HepG2 (cell line): Measurements from ENCODE around the gene FAM174C. TPM values are rescaled to one million over a fixed set of nuclear protein-coding genes. Genes with fewer than 3 reads are reported as not detected.

Source experiments
- ELK4 ChIP-seq: sonication (generic); formaldehyde crosslinking; IDR thresholded peaks from 2 replicates; pipeline ENCODE4 v1.9.0; 2021; ENCODE audit warnings: missing genetic modification reagents, borderline replicate concordance
- ESRRA ChIP-seq: sonication (generic); formaldehyde crosslinking; IDR thresholded peaks from 2 replicates; pipeline ENCODE4 v1.5.1; 2020; ENCODE audit warnings: mild to moderate bottlenecking, low read depth, missing genetic modification reagents
- FOXA1 ChIP-seq, 2 experiments: fragments of 450-650 bp in 1 of 2; sonication (generic) in 1 of 2; formaldehyde crosslinking in 1 of 2; IDR thresholded peaks; 2 replicates each; pipeline versions ENCODE4 v1.4.0 to v1.6.1; 2016 to 2020; ENCODE audit warnings: missing genetic modification reagents in 1 of 2
- FOXO4 ChIP-seq: sonication (generic); formaldehyde crosslinking; conservative IDR thresholded peaks from 2 replicates; pipeline ENCODE4 v1.8.1; 2023; ENCODE audit warnings: missing genetic modification reagents
- GABPB1 ChIP-seq: IDR thresholded peaks from 2 replicates; pipeline ENCODE4 v1.6.1; 2016; ENCODE audit warnings: mild to moderate bottlenecking, missing genetic modification reagents, moderate library complexity, missing compliant biosample characterization
- GFI1 ChIP-seq: sonication (generic); formaldehyde crosslinking; IDR thresholded peaks from 2 replicates; pipeline ENCODE4 v1.5.0; 2020; ENCODE audit warnings: missing genetic modification reagents, mild to moderate bottlenecking, borderline replicate concordance
- GMEB1 ChIP-seq: sonication (generic); formaldehyde crosslinking; IDR thresholded peaks from 2 replicates; pipeline ENCODE4 v1.5.1; 2020; ENCODE audit warnings: missing genetic modification reagents, mild to moderate bottlenecking, borderline replicate concordance
- MED1 ChIP-seq: sonication (generic); formaldehyde crosslinking; IDR thresholded peaks from 2 replicates; pipeline ENCODE4 v1.4.0; 2020; ENCODE audit warnings: missing genetic modification reagents
- RAD51 ChIP-seq: fragments of 450-650 bp; IDR thresholded peaks from 2 replicates; pipeline ENCODE4 v1.6.1; 2016; ENCODE audit warnings: borderline replicate concordance
- RNF219 ChIP-seq: sonication (generic); formaldehyde crosslinking; IDR thresholded peaks from 2 replicates; pipeline ENCODE4 v1.5.0; 2020; ENCODE audit warnings: mild to moderate bottlenecking, missing genetic modification reagents
- SCMH1 ChIP-seq: sonication (generic); formaldehyde crosslinking; IDR thresholded peaks from 2 replicates; pipeline ENCODE4 v1.9.0; 2021; ENCODE audit warnings: missing genetic modification reagents, mild to moderate bottlenecking, borderline replicate concordance
- TARDBP ChIP-seq: sonication (generic); formaldehyde crosslinking; IDR thresholded peaks from 2 replicates; pipeline ENCODE4 v1.8.0; 2022; ENCODE audit warnings: mild to moderate bottlenecking, missing genetic modification reagents
- TRIM24 ChIP-seq: sonication (generic); formaldehyde crosslinking; IDR thresholded peaks from 2 replicates; pipeline ENCODE4 v1.8.0; 2022; ENCODE audit warnings: mild to moderate bottlenecking, missing genetic modification reagents
- ZBTB42 ChIP-seq: sonication (generic); formaldehyde crosslinking; IDR thresholded peaks from 2 replicates; pipeline ENCODE4 v1.5.0; 2020; ENCODE audit warnings: mild to moderate bottlenecking, missing genetic modification reagents
- ZNF616 ChIP-seq: sonication (generic); formaldehyde crosslinking; IDR thresholded peaks from 2 replicates; pipeline ENCODE4 v1.5.0; 2020; ENCODE audit warnings: low read depth, mild to moderate bottlenecking, missing genetic modification reagents
- ZNF773 ChIP-seq: sonication (generic); formaldehyde crosslinking; IDR thresholded peaks from 2 replicates; pipeline ENCODE4 v1.4.0; 2020; ENCODE audit warnings: missing genetic modification reagents, borderline replicate concordance
- polyA plus RNA-seq, 8 experiments: library from polyadenylated mRNA; depleted of rRNA in 3 of 8; stranded (reverse) in 7 of 8; unstranded in 1 of 8; fragments of >200 nt; fragmentation: Illumina TruSeq in 4 of 8; extraction: Trizol in 4 of 8; gene quantifications; 2 replicates each; pipeline versions ENCODE4 v1.2.1 to v1.2.3, GENCODE V29; 2011 to 2016; ENCODE audit warnings: low read depth in 4 of 8, missing spikeins in 1 of 8, mixed read lengths in 1 of 8; ENCODE audit not compliant: insufficient read depth in 1 of 8
- total RNA-seq, 5 experiments: library from RNA; depleted of rRNA; stranded (reverse); fragments of >200 nt; fragmentation: Illumina TruSeq; extraction: Trizol; gene quantifications; 2 replicates each; pipeline ENCODE4 v1.2.3, GENCODE V29; 2016; ENCODE audit warnings: low read depth in 1 of 5
- TF ChIP-seq, protein P1 (sequence below): sonication (generic); formaldehyde crosslinking; IDR thresholded peaks from 2 replicates; pipeline ENCODE4 v1.4.0; 2020; ENCODE audit warnings: missing genetic modification reagents
- TF ChIP-seq, protein P2 (sequence below): sonication (generic); formaldehyde crosslinking; IDR thresholded peaks from 2 replicates; pipeline ENCODE4 v1.4.0; 2020; ENCODE audit warnings: mild to moderate bottlenecking, missing genetic modification reagents

FAM174C gene
- total and polyA plus RNA-seq, 2 of the 13 experiments (the other 11 are each of a cell fraction or from before 2014, with no cell fraction given) = 19.5 to 31.3 TPM

GRCh38 chr19:1248139-1248785 is 27.1 kb upstream of the FAM174C start, which contains the start of gene MIDN (continued):
- TF ChIP-seq RNF219 = no peak
- TF ChIP-seq, protein P1, sequence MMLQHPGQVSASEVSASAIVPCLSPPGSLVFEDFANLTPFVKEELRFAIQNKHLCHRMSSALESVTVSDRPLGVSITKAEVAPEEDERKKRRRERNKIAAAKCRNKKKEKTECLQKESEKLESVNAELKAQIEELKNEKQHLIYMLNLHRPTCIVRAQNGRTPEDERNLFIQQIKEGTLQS (CRISPR knock-in tag) = no peak
- TF ChIP-seq, protein P2, sequence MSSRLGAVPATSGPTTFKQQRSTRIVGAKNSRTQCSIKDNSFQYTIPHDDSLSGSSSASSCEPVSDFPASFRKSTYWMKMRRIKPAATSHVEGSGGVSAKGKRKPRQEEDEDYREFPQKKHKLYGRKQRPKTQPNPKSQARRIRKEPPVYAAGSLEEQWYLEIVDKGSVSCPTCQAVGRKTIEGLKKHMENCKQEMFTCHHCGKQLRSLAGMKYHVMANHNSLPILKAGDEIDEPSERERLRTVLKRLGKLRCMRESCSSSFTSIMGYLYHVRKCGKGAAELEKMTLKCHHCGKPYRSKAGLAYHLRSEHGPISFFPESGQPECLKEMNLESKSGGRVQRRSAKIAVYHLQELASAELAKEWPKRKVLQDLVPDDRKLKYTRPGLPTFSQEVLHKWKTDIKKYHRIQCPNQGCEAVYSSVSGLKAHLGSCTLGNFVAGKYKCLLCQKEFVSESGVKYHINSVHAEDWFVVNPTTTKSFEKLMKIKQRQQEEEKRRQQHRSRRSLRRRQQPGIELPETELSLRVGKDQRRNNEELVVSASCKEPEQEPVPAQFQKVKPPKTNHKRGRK = no peak
- 0 out of 2 replicates have a peak, but pooled peaks have one; percentile 69 for TF ChIP-seq ZNF616
- peak; percentile 39; the same call in 1 of the 2 replicates for TF ChIP-seq TARDBP (CRISPR knock-in tag)
- TF ChIP-seq TRIM24 (CRISPR knock-in tag) = no peak
- 0 out of 2 replicates have a peak, but pooled peaks have one; percentile 31 for TF ChIP-seq ZNF773
- no peak for TF ChIP-seq SCMH1 (CRISPR knock-in tag)
- TF ChIP-seq ESRRA (CRISPR knock-in tag) = no peak; the same call in 1 of the 2 replicates
- peak; percentile 49 for TF ChIP-seq MED1
- no peak for TF ChIP-seq RAD51
- peak; percentile 85 for TF ChIP-seq GABPB1 (CRISPR knock-in tag)
- no peak for TF ChIP-seq GFI1
- no peak for TF ChIP-seq GMEB1 (CRISPR knock-in tag)
- no peak for TF ChIP-seq FOXA1 (IDR thresholded peaks at IDR 0.05)
- peak; percentile 30; the same call in 1 of the 2 replicates for TF ChIP-seq FOXA1 (CRISPR knock-in tag; IDR thresholded peaks at IDR 0.05)
- TF ChIP-seq ZBTB42 (CRISPR knock-in tag) = 0 out of 2 replicates have a peak, but pooled peaks have one; percentile 79
- TF ChIP-seq ELK4 (CRISPR knock-in tag) = no peak
- no peak for TF ChIP-seq FOXO4 (CRISPR knock-in tag)
